Measurements from ENCODE around the gene NAV3.

GRCh38 chr12:77821699-77822203 lies 8.9 kb upstream of the NAV3 start:
- no peak for TF ChIP-seq CTCF (IDR thresholded peaks at IDR 0.05; ENCODE audit: low read depth, low read length)
- TF ChIP-seq EZH2phosphoT487 (IDR thresholded peaks at IDR 0.05; ENCODE audit: low read depth) = no peak

All from OCI-LY3 (cell line).